GM18517 (cell line): ENCODE results near the gene RAB5A.
"Not testable (repeated sequence)": the region's sequence is repeated elsewhere in the genome, so short reads cannot be mapped to it uniquely, and the experiment has no call there.

ENCODE experiments used
- ATAC-seq: cut with Tn5 transposase; IDR thresholded peaks from one replicate; pipeline ENCODE4 v1.9.1; 2021; ENCODE audit warnings: mild to moderate bottlenecking, moderate library complexity; ENCODE audit not compliant: unreplicated experiment

The RAB5A gene

DNA sequence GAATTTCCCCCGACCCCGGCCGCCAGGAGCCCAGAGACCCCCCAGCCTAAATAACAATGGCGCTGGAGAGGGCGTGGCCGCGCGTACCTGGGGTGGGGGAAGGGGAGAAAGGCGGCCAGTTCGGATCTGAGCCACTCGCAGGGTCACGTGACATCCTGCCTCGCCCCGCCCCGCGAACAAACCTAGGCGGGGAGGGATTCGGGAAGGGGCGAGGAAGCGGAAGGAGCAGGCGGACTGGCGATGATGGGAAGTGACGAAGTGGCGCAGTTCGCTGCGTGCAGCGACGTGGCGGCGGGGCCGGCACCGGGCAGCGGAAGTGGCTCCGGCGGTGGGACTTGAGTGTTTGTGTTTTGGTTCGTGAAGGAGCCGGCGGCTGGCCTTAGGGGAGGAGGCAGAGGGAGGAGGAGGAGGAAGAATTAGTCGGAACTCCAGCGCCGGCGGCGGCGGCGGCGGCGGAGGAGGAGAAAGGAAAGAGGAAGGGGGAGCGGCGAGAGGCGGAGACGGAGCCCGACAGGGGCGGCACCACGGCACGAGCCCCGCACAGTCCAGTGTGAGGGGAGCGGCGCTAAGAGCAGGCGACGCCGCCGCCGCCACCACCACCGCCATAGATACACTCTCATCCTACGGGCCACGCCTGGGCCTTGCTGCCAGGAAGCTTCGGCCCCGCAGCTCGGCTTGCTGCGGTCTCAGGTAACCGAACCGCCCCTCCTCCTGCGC is at the start of gene RAB5A:
RAB5A (plus strand) TSS at position 266 of the 717 bp plus-strand sequence. CDS start 3,802 bp downstream, outside the sequence.
- ATAC-seq = peak; percentile 97

DNA sequence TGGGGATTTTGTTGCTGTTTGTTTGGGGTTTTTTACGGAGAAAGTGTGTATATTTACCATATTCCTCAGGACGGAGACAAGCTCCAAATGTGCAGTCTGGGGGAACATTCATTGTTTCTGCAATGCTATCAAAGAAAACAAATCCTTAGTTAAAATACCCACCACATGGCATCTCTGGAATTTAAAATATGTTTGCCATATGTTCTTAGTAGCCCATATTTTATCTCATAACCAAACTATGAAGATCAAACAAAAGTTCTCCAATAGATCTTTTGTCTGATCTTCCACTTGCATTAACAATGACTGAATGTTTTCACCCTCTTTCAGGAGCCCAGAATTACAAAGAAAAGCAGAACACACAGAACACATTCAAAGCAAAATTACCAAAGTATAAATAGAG is 48.2 kb upstream of the RAB5A start:
- no peak for ATAC-seq

- ATAC-seq = no peak
Measured at GRCh38 chr3:19899264-19899663, 47.6 kb upstream of the RAB5A start.

DNA sequence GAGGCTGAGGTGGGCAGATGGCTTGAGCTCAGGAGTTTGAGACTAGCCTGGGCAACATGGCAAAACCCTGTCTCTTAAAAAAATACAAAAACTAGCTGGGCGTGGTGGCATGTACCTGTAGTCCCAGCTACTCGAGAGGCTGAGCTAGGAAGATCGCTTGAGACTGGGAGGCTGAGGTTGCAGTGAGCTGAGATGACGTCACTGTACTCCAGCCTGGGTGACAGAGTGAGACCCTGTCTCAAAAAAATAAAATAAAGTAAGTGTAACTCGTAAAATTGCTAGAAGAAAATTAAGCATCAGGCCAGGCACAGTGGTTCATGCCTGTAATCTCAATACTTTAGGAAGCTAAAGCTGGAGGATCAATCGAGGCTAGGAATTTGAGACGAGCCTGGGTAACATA is 47.1 kb upstream of the RAB5A start:
- ATAC-seq = not testable (repeated sequence)

DNA sequence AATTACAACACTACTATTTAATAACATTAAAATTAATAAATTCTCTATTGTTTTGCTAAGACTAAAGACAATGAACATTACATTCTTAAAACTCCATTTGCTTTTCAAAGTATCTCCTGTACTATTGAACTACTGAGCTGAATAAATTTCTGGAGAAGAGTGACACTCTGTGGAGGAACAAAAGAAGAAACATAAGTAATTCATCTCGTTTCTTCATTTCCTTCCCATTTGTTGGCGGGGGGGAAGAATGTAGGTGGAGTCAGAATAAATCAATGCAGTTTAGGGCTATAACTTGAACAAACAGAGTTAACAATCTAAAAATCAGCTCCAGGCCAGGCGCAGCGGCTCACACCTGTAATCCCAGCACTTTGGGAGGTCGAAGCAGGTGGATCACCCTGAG is 45.6 kb upstream of the RAB5A start:
- ATAC-seq = no peak

GRCh38 chr3:19901918-19902317 is 45.0 kb upstream of the RAB5A start:
- no peak for ATAC-seq

- no peak for ATAC-seq
Measured at GRCh38 chr3:19903649-19904048, 43.2 kb upstream of the RAB5A start.

DNA sequence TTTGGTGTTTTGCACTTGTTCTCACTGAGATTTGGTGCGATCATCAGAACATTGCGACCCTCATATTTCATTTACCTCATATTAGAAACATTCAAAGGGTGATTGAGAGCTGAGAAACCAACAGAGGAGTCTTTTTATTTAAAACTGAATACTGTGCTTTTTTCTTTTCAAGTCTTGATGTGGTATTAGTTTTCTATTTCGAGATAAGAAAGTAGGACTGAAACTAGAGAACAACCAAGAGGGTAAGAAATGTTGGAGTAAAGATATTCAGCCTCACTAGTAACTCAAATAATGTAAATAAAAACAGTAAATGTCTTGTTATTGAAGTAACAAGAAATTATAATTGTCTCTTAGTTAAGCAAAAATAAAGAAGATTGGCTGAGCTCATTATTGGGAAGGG is 39.4 kb upstream of the RAB5A start:
- no peak for ATAC-seq

- ATAC-seq = no peak
Measured at GRCh38 chr3:19911452-19911851, 35.4 kb upstream of the RAB5A start.

GRCh38 chr3:19917167-19917566 is 29.7 kb upstream of the RAB5A start:
- ATAC-seq = no peak

DNA sequence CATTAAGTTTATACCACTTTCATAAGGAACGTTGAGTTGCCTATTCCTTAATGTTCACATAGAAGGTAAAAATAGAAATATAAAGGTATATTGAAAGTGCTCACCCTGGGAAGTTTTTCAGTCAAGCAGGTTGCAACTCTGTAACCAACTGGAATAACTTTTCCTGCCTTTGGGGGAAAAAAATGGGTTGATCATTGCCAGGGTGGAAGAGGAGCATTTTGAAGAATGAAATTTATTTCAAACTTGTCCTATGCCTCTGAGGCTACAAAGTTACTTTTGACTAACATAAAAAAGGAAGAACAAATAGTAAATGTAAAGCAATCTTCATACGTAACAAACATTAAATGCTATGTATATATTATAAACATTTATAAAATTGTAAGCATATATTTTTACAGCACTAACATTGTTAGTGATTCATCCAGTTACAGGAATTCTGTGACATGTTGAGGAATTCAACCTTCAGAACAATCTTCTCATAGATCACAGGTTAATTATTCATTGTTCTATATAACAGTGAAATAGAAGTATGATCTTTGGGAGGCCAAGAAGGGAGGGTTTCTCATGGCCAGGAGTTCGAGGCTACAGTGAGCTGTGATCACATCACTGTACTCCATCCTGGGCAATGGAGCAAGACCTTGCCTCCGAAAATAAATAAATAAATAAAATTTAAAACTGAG is 26.4 kb upstream of the RAB5A start:
- ATAC-seq = no peak

GRCh38 chr3:19931180-19931692 is 15.7 kb upstream of the RAB5A start:
- ATAC-seq = peak; percentile 67

GRCh38 chr3:19931767-19932188 is 15.1 kb upstream of the RAB5A start:
- peak; percentile 55 for ATAC-seq

GRCh38 chr3:19932422-19932821 is 14.5 kb upstream of the RAB5A start:
- no peak for ATAC-seq

DNA sequence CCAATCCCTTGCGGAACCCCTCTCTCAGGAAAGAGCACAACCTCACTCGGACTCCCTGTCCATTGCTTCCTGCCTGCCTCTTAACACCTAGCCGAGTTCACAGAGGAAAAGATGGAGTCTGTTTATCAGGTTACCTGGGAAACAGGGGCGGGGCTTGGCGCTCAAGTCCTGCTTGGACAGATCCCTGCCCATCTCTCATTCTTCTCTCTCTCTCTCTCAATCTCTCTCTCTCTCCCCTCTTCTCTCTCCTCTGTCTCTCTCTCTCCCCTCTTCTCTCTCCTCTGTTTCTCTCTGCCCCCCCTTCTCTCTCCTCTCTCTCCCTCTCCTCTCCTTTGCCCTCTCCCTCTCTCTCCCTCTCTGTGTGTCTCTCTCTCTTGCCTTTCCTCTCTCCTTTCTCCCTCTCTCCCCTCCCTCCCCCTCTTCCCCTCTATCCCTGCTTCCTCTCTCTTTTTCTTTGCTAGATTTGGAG is 12.8 kb upstream of the RAB5A start, which contains the start of gene EFHB:
EFHB (minus strand) TSS at position 120 of the 469 bp plus-strand sequence. CDS start 199 bp downstream, outside the sequence.
- ATAC-seq = no peak

GRCh38 chr3:19937459-19938294 is 9.2 kb upstream of the RAB5A start:
- ATAC-seq = no peak

DNA sequence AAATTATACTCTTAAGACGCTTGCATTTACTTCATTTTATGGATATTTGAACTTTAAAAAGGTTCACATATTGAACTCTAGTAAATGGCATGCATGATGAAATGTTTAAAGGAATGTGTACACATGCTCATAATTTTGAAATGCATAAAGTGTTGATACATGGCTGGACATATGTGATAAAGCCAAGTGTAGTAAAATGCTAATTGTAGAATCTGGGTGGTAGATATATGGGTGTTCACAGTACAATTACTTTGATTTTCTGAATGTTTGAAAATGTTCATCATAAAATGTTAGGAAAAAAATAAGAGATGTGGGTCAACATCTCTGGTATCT is 8.6 kb upstream of the RAB5A start:
- ATAC-seq = no peak

DNA sequence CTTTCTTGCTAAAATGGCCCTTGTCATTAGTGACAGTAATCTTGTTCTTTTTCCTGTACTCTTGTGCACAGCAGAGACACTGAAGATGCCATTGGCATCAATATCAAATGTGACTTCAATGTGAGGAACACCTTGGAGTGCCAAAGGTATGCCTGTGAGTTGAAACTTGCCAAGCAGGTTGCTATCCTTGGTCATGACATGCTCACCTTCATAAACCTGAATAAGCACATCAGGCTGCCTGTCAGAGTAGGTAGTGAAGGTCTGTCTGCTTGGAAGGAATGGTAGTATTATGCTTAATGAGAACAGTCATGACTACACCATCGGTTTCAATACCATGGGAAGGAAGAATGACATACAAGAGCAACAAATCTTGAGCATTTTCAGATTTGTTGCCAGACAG is 6.3 kb upstream of the RAB5A start:
- ATAC-seq = no peak

GRCh38 chr3:19945534-19945933 is 1.4 kb upstream of the RAB5A start:
- no peak for ATAC-seq

DNA sequence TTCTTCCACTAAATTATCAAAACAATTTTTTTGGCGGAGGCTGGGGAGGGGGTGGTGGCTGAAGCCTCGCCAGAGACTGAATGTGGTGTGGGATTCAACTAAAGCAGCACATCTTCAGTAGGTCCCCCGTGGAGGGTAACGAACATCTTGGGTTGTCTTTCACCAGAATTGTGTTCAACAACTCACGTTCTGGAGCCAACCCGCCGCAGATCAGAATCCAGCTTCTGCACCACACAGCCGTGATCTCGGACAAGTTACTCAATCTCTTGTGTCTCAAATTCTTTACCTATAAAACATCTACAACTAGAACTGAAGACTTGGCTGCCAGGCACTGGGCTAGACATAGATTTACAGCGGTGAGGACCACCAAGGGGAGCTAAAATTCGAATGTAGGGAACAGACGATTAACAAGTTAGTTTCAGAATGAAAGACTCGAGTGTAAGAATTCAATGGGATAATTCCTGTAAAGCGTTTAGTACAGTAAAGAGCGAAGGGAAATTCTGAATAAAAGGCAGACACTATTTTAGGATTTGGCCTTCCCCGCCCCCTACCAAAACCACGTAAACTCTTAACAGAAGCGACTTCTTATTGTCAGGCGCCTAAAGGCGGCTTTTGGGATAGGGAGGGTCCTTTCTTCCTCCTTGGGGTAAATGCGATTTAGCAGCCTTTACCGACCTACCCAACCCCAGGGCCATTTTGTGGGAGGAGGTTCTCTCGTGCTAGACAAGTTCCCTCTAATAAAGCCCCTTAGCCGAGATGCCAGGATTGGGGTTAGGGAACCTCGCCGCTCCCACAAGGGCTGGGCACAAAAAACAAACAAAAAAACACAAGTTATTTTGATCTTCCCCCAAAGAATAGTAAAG is 697 bp upstream of the RAB5A start:
- ATAC-seq = peak; percentile 6
